IPS-NIHi11 (cell line): ENCODE measurements around the gene LEFTY1.

Experiments used
- DNase-seq: peaks from one replicate; pipeline ENCODE4 v3.0.0; 2012; ENCODE audit warnings: mixed read lengths, low spot score

The LEFTY1 gene

GRCh38 chr1:225871359-225872074 is 17.4 kb downstream of the LEFTY1 start:
- DNase-seq, result no peak

- DNase-seq, result no peak
Measured at GRCh38 chr1:225870911-225871310, 18.0 kb downstream of the LEFTY1 start.

DNA sequence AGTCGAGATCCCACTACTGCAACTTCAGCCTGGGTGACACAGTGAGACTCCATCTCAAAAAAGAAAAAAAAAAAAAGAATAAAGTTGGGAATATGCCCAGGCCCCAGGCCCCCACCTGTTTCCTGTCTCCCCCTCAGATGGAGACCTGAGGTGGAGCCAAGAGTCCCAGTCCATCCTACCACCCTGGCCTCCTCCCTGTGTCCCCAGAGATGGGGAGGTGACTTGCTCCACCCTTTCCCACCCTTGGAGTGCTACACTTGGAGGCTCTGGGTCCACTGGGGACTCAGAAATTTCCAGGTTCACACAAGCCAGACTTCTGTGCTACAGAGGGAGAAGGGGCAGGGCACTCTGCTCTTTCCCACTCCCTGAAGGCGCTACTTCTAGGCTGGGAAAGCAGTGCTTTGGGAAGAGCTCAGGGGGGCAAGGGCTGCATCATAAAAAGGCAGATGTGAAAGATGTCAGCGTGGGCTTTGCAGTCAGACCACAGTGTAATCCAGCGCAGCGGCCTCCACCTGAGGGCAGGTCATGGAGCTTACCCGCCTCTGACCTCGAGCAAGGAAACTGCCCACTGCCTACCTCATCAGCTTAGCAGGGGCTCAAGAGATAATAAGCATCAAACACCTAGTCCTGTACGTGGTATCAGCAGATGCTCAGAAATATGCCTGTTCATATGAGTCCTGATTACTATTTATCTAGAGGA is 20.2 kb downstream of the LEFTY1 start:
- DNase-seq, result no peak

GRCh38 chr1:225866981-225867380 is 22.0 kb downstream of the LEFTY1 start:
- no peak for DNase-seq

DNA sequence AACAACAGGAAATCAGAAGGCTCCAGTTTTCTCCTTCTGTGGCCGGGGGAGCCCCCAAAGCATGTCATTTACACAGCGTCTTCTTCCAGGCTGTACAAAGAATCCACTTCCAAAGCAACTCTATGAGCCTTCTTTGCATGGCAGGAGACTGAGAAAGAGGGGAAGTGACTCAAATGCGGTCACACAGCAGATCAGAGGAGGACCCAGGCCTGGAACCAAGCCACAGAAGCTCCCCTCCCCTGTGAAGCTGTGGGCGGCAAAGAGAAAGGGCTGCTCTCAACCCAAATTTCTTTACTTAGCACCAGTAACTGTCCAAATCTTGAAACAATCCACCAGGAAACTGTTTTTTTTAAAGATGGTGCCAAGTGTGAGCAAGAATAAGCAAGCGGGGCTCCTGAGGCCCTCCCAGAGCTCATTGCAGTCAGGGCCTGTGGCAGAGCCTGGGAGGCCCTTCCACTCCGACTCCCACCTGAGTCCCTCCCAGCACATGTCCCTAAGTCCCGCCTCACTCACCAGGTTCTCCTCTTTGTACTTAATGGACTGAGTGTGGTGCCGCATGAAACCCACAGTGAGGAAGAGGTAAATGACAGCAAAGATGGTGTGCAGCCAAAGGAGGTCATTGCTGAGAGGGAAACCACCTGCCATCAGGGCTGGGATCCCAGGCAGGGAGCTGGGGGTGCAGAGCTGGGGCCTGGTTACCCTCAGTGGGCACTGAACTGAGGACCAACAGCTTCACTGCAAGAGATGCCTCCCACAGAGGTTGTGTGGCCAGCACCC is 22.7 kb downstream of the LEFTY1 start:
- no peak for DNase-seq

GRCh38 chr1:225865514-225865913 is 23.4 kb downstream of the LEFTY1 start:
- no peak for DNase-seq

GRCh38 chr1:225863167-225863566 is 25.8 kb downstream of the LEFTY1 start:
- no peak for DNase-seq

GRCh38 chr1:225862581-225862950 is 26.4 kb downstream of the LEFTY1 start:
- DNase-seq, result no peak

DNA sequence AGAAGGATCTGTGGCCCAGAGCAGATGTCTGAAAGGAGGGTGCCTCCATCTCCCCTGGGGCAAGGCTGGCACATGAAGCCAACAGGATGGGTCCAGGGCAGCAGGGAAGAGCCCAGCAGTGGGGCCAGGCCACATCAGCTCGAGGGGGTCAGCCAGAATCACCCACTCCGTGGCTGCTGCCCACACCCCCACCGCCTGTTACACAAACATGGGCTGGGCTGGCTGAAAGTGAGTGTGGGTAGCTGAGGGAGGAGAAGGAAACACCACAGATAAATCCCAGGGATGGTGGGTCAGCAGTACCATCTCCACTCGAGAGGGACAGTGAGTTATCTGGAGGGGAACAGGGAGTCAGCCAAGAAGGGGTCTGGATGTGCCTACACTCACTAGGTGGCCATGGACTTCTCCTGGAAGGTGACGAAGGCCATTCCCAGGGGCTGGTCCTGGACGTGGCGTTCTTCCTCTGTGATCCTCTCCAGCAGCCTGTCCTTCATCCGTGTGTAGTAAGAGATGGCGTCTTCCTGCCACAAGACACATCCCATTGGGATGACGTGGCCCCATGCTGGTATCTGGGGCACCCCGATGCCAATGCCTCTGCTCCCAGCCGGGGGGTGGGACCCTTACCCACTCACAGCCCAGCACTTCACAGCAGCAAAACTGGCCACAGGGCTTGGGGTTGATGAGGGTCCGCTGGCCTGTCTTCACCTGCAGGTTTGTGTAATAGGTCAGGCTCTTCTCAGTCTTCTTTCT is 26.9 kb downstream of the LEFTY1 start:
- DNase-seq, result no peak

DNA sequence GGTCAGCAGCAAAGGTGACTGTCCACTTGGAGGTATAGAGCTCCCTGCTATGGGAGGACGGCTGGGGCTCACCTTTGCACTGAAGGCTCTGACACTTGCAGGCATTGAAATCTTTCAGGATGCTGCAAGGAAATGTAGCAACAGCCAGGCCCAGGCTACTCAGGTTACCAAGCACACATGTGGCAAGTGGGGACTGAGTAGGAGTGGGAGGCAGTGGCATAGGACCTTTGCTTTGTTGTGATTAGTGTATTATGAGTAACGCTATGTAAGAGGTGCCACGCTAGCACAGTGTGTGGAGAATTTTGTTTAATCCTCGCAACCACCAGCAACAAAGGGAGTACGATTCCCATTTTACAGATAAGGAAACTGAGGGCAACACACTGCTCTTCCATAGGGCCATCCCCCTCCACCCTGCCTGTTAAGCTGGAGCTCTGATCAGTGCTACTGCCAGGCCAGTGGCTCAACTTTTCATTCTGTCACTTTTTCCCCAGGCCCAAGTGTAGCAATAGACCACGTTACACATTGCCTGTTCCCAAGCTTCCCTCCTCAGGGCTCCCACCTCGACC is 28.0 kb downstream of the LEFTY1 start:
- DNase-seq, result no peak

GRCh38 chr1:225860107-225860506 is 28.8 kb downstream of the LEFTY1 start:
- DNase-seq, result no peak

- DNase-seq, result no peak
Measured at GRCh38 chr1:225859151-225859550, 29.8 kb downstream of the LEFTY1 start.

DNA sequence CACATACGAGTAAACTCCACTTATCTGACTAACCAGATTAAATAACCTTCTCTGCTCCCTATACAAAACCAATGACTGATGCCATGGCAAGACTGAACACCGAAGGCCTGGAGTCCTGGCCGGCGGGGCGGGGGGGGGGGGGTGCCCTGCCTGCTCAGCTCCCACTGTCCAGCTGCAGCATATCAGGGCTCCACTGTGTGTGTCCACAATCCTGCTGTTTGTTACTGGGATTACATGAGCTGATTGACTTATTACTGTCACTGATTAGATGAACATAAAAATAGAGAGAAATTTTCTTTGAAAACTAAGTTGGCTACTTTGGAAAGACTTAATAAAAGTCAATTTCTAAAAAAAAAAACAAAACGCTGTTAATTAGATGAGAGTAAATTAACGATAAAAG is 31.7 kb downstream of the LEFTY1 start:
- DNase-seq, result no peak

- DNase-seq, result no peak
Measured at GRCh38 chr1:225855503-225856300, 33.2 kb downstream of the LEFTY1 start.

- no peak for DNase-seq
Measured at GRCh38 chr1:225853441-225853840, 35.5 kb downstream of the LEFTY1 start.

- no peak for DNase-seq
Measured at GRCh38 chr1:225852413-225853124, 36.4 kb downstream of the LEFTY1 start.

DNA sequence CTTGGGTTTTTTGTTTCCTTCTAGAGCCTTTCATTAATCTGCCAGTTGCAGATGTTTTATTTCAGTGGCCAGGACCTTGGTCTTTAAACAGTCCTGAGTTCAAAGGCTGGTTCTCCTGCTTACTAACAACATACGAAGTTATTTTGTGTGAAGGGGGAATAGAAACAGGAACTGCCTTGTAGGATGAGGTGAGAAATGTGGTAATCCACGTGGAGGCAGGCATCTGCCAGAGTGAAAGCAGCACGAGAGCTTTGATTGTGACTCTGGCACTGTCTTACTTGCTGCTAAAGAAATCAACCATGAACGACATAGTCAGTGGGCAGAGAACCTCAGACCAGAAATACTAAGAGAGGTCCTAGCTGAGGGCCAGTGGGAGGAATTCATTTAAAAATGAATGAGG is 37.1 kb downstream of the LEFTY1 start:
- no peak for DNase-seq

DNA sequence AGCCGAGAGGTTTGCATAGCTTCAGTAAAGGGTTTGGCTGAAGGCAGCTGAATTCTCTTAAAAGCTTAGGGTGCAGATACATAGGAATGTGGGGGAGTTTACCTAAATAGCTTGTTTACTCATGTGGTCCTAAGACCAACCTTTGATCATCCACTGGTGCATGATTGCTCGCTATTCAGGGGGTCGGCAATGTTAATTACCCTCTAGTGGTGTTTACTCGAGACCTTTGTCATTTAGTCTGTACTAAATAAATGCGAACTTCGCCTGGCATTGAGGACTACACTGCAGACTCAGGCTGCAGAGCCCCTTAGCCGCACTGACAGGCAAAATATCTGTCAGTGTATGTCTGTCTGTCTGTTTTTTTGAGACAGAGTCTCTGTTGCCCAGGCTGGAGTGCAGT is 38.6 kb downstream of the LEFTY1 start:
- no peak for DNase-seq

DNA sequence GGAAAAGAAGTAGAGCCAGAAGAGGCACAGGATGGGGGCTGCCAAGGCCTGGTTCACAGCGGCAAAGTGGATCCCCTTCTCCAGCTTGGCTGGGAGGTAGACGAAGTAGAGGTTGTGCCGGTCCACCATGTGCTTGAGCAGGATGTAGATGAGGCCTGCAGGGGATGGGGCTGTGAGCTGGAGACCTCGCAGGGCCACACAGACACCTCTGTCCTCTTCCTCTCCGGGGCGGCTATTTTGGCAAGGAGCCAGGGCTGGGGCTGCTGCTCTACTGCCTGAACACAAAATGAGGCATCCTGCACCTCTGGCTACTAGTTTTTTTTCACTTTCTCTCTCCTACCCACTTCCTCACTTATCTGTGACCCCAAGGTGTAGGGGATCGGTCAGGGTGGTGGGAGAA is 39.0 kb downstream of the LEFTY1 start:
- no peak for DNase-seq
